Eye (tissue), 1 donor: ENCODE results near the gene LDB3.
"Not testable (repeated sequence)": the region's sequence is repeated elsewhere in the genome, so short reads cannot be mapped to it uniquely, and the experiment has no call there.

Experiments used
- DNase-seq: peaks from one replicate; pipeline ENCODE4 v3.0.0-alpha.2; 2015

The LDB3 gene

DNA sequence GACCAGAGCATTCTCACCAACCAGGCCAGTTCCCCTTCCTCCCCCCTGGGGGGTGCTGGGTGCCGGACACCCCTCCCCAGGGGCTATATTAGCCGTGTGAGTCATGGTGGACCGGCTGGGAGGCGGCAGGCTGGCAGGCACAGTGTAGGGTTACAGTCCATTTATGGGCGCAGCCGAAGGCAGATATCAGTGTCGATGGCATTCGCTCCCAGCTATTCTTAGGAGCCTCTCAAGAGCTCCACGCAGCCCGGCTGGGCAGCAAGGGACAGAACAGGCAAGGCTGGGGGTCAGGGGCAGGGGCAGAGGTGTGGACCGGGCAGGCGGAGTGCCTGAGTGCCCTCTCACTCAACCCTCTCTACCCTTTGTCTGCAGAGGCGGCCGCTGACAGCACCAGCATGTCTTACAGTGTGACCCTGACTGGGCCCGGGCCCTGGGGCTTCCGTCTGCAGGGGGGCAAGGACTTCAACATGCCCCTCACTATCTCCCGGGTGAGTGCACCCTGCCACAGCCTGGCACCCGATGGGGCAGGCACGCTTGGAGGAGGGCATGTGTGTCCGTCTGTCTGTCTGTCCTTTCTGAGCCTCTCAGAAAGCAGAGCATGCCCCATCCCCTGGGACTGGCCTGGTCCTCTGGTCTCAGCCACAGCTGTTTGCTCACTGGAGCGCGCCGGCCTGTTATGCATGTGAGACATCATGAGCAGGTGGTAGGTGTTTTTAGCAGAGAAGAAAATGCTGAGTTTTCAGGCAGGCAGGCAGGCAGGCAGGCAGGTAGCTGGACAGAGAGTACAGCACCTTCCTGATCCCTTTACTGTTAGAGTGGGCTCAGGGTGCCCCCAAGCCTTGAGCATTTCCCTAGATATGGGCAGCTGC lies at the start of gene LDB3:
Gene LDB3, plus strand, starts transcription at position 215 of the 869 bp plus-strand sequence. Its CDS starts 181 bp downstream, at position 396.
- peak; percentile 83 for DNase-seq

DNA sequence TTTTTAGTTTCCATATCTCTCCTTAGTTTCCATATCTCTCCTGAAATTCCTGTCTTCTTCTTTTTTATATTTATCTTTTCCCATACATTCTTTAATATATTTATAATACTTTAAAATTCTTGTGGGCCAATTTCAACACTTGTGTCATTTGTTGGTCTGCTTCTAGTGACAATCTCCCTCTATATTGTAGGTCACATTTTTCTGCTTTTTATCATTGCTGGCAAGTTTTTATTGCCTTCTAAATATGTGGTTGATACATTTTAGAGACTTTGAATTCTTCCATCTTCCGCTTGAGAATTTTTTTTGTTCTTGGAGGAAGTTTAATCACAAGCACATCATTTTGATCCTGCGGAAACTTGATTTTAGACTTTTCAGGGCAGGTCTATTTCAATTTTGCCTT lies 40.0 kb upstream of the LDB3 start:
- DNase-seq = no peak

GRCh38 chr10:86630079-86630478 lies 38.2 kb upstream of the LDB3 start:
- DNase-seq = no peak

DNA sequence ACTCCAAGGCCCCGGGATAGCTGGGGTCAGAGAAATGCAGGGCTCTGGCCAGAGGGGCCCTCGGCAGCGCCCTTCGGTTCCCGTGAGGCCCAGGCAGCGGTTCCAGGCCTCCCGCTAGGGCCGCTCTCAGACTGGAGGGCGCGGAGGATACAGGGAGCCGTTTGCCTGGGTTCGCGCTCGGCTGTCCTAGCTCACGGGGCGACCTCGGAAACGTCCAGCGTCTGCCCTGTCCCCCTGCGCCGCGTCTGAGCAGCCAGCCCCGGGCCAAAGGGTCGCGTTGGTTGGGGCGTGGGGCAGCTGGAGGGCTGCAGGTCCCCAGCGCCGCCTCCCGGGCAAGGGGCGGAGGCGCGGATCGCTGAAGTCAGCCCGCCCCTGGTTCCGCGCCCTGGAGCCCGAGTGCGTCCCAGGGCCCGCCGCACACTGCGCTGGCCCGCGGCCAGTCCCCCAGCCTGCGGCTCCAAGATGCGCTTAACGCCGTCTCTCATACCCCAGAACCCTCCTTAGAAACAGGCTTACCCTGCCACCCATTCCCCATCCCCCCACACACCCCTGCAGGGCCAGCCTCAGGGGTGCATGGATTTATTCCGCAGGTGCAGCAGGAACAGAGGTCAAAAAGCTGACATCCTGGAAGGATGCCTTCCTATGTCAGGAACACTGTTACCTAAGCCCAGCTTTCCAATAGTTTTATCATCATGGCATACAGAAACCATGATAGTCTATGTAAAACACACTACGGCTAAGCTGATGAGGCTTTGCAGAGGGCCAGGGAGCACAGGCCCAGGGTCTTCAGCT lies 36.1 kb upstream of the LDB3 start:
- peak; percentile 67 for DNase-seq

DNA sequence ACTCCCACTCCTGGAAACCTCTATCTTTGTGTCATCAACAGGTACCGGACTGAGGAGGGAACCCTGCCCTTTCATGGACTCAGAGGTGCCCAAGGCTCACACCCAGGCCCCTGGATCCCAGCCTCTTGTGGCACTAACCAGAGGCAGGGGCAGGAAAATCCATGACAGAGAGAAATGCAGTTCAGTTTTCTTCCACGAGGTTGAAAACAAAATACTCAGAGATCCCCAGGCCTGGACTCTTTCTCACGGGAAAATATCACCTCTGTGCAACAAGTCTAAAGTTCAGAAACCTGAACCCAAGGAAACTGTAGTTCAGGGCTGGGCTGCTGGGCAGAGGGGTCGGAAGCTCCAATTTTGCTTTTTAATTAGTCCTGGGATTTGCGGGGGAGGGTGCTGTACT lies 35.4 kb upstream of the LDB3 start:
- DNase-seq = no peak

- DNase-seq = no peak
Observed at GRCh38 chr10:86635402-86635801, 32.9 kb upstream of the LDB3 start.

DNA sequence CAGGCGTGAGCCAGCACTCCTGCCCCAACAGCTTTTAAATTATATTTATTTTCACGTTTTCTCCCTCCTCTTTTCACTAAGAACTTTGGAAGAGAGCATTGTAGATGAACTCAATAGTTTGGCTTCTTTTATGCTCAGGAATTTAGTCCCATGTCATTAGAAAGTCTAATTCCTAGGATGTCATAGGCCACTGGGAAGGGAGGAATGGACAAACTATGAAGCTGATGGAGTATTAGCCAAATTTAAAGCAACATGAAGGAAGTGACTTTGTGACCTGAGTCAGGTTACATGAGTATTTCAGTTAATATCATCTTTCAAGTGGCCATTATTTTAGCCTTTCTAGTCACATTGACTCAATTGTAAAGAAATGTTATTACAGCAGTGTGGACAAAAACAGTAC lies 32.0 kb upstream of the LDB3 start:
- no peak for DNase-seq

- no peak for DNase-seq
Observed at GRCh38 chr10:86642021-86642420, 26.3 kb upstream of the LDB3 start.

GRCh38 chr10:86642499-86642898 lies 25.8 kb upstream of the LDB3 start:
- DNase-seq = no peak

DNA sequence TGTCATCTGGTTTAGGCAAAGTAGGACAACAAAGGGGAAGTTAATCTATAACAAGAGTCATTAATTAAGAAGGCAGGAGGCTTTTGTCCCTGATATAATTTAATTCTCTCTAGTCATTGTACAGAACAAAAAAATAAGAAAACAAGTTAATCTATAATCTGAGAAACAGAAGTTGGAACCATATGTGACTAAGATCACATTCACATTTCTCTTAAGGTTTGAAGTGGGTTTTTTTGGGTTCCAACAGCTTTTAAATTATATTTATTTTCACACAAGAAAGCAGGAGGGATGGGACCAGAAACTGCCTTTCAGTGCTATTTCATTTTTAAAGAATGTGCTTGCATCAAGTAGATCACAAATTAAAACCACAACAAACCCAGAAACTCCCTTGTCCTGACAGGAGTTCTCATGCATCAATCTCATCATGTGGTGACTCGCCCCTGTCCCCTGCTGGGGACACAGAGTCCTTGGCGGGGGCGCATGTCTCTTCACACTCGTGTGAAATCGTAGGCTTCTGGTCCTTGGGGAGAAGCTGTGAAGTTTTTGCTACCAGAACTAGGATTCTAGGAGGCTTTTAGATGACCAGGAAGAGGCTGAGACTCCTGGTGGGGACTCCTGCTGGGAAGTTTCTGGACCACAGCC lies 24.0 kb upstream of the LDB3 start:
- no peak for DNase-seq

DNA sequence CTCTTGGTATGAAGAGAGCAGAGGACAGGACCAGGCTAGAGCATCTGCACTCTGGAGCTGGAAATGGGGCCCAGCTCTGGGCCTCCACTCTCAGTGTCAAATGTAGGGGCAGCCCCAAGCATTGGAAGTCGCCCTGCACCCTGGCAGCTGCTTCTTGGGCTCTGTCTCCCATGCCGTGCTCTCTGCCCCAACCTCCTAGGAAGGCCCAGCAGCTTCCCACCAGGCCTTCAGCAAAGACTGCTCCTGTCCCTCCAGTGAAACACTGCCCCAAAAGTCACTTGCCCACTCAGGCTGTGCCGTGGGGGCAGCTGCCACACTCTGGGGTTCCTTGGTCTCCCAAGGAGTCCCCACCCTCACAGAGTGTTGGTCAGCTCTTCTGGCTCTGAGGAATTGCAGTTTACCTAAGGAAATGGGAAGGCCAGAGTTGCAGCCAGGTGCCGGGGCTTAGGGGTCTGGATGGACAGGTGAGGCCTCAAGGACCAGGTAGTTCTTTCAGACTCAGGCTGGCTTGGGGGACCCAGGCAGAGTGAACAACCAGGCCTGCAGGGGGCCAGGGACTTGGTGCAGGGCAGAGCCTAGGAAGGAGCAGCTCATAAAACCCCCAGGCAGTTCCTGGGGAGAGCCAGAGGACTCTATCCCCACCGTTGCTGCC lies 23.4 kb upstream of the LDB3 start:
- DNase-seq = no peak

GRCh38 chr10:86645621-86646165 lies 22.6 kb upstream of the LDB3 start:
- not testable (repeated sequence) for DNase-seq

GRCh38 chr10:86646532-86646931 lies 21.8 kb upstream of the LDB3 start:
- DNase-seq = no peak

DNA sequence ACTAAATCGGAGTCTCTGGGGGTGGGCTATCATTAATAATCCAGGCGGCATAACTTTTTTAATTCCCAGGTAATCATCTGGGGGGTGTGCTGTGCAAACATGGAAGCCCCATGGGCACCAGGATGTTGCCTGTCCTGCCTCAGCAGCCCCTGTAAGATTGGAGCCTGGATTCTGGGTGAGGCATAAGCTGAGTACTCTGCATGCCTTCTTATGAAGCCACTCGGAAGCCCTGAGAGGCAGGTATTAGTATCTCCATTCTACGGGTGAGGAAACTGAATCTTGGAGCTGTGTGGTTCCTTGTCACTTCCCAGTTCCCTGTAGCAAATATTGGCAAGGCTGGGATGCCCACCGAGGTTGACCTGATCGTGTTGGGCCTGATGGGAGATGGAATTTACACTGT lies 21.4 kb upstream of the LDB3 start:
- DNase-seq = no peak

- no peak for DNase-seq
Observed at GRCh38 chr10:86647773-86648703, 20.3 kb upstream of the LDB3 start.

DNA sequence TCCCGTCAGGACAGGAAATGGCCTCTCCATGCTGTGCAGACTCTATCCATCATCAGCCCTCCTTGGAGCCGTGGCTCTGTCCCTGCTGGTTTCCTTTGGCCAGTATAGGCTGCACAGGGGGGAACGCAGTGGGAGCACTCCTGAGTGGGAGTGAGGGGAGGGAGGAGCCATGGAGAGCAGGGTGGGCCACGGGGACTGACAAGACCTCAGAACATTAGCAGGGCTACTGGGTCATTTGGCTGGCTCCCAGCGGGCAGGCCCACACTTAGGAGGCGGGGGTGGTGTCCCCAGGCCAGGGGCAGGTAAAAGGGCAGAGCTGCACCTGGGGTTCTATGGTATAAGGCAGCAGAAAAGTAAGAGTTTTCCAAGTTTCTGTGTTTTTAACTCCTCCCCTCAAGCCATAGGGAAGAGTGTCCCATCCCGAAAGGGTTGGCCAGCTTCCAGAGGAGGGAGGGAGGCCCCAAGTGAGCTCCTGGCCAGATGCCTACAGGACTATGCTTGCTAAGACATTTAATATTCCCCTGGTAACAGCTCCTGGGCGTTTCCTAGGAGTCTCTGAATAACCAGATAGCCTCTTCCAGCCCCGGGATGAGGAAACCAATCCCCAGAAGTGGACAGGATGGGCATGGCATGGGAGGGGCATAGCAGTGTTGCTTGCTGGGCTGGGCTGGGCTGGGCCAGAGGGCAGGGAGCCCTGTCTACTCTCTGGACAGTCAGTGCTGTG lies 19.4 kb upstream of the LDB3 start:
- peak; percentile 78 for DNase-seq

DNA sequence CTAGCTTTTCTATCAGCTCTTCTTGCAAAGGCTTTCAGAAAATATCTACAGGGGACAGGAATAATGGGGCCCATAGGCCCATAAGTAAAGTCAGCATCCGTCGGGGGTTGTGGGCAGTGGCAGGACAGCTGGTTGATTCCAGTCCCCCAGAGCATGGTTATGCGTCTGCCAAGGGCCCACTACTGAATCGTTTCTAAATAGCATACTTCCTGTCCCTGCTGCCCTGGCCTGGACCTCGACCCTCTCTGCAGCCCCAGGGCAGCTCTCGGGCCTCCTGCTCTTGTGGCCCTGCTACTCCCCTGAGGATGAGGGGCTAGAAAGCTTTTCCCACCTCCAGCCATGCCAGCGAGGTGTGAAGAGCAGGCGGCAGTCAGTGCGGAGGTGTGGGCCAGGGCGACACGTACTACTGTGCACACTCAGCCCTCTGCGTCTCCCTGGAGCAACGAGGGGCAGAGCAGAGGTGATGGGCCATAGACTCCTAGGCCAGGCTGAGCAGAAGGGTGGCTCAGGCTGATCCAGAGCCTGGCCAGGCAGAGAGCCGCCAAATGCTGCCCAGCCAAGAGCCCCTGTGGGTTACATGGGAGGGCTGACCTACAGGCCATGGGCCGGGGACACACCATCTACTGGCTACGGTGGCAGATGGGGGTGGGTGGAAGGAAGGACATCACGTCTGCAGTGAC lies 18.7 kb upstream of the LDB3 start:
- no peak for DNase-seq

GRCh38 chr10:86650151-86650550 lies 18.2 kb upstream of the LDB3 start:
- DNase-seq = no peak

- no peak for DNase-seq
Observed at GRCh38 chr10:86651021-86651471, 17.3 kb upstream of the LDB3 start.
